Activated CD4-positive, alpha-beta memory T cell treated with anti-CD3 and anti-CD28 coated beads, Interleukin-2, amount 10 ng/mL, durations not matched to agents 7 days and 5 days (primary cell): ENCODE measurements around the gene ARHGEF37. TPM values are rescaled to one million over a fixed set of nuclear protein-coding genes. Genes with fewer than 3 reads are reported as not detected.
"Not testable (repeated sequence)": the region's sequence is repeated elsewhere in the genome, so short reads cannot be mapped to it uniquely, and the experiment has no call there.

Experiments used
- CTCF ChIA-PET: fragments of 350-600 bp; sonication (Branson Sonifier 250); formaldehyde crosslinking; loops from one replicate; lab custom pipeline; 2021; ENCODE audit warnings: antibody characterized with exemption, inconsistent platforms; lab: Charles Lee
- POLR2A ChIA-PET: fragments of 350-600 bp; sonication (Branson Sonifier 250); formaldehyde crosslinking; loops from one replicate; lab custom pipeline; 2021; ENCODE audit warnings: antibody characterized with exemption; lab: Charles Lee
- DNase-seq: peaks from one replicate; pipeline ENCODE4 v3.0.0-alpha.2; 2020
- H3K27ac Mint-ChIP-seq: one replicate; pipeline ENCODE4 v1.8.0; 2021; ENCODE audit warnings: mild to moderate bottlenecking, mixed read lengths
- H3K27me3 Mint-ChIP-seq: one replicate; pipeline ENCODE4 v1.8.0; 2021; ENCODE audit warnings: mixed read lengths
- H3K36me3 Mint-ChIP-seq: one replicate; pipeline ENCODE4 v1.8.0; 2021; ENCODE audit warnings: low read depth, mixed read lengths
- H3K4me1 Mint-ChIP-seq: one replicate; pipeline ENCODE4 v1.8.0; 2021; ENCODE audit warnings: mixed read lengths
- H3K4me3 Mint-ChIP-seq: one replicate; pipeline ENCODE4 v1.8.0; 2021; ENCODE audit warnings: mild to moderate bottlenecking, mixed read lengths
- H3K9me3 Mint-ChIP-seq: one replicate; pipeline ENCODE4 v1.8.0; 2021; ENCODE audit warnings: mixed read lengths
- total RNA-seq, 2 experiments: library from RNA; stranded (reverse); gene quantifications; one replicate each; pipeline ENCODE4 v1.2.3, GENCODE V29; 2021

ARHGEF37 gene
- total RNA-seq, 2 experiments from 2014 or later, result 0.88 to 1.1 TPM

DNA sequence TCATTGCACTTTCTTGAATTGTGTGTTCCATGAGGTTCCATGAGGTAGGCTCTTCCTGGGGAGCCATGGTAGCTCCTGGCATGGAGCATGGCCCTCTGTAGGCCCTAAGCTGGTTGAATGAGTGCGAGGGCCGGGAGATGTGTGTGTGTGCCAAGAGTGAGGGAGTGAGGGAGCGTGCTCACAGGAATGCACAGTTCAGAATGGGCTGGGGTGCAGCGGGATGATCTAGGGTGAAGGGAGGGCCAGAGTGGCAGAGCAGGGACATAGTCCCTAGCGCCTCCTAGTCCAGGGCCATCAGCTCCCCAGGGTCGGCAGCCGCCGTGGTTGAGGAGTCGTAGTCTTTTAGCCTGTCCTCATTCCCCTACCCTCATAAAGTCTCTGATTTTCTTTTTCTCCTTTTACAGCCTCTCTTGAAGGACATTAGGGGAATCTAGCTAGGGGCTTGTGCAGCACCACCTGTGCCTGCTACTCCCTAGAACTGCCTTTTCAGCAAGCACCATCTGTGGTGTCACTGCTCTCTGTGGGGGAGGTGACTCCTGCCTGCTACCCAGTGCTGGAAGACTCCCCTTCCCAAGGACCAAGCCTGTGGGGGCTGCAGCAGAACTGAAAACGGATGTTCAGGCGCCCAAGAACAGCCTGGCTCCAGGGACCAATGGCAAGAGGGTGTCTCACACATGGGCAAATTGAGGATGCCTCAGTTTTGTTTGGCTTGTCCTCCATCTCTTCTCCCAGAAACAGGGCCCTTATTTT lies 83.5 kb downstream of the ARHGEF37 start:
- ChIA-PET CTCF (interaction anchor here (1.0 to 4.2 kb wide), 3 partner anchors 8 to 169 kb away, joined by 3 to 27 read pairs (median 3); no protein-coding TSS in a partner anchor), POLR2A (no interaction called here)
- Mint-ChIP-seq H3K4me3 (no peak overlapping the region), H3K36me3 (no peaks in the 10 kb centered on the region), H3K27ac (no peak overlapping the region), H3K27me3 (peaks cover 2% of the 10 kb centered on the region), H3K9me3 (peaks cover 2% of the 10 kb centered on the region), H3K4me1 (peaks cover 2% of the 10 kb centered on the region)
- no peak for DNase-seq

DNA sequence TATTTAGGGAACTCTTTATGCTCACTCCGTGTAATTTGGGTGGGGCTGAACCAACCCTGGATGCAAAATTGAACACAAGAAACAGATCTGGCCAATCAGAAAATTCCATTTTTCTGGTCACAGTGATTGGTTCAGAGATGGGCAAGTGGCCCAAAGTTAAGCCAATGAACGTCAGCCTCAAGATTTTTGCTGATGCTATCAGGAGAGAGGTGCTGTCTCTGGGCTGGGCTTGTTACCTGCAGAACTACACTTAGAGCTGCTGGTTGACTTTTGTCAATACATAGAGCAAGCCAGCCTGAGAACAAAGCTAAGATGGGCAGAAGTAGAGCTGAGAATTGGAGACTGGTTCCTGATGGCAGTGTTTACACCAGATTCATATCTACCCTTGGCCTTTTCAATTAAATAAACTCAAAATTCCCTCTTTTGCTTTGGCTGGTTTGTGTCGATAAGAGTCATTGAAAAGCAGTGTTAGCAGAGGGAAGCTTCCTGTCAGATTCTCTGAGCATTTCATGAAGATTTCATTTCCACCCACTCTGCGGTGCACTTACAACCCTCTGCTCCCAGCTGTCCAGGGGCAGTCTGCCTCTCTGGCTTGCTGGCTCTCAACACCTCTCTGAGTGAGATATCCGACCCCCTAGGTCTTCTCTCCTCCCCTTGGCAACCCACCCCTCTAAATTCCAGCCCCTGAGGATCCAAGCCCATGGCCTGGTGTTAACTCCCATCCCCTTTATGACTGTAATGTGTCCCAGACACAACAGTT lies 84.3 kb downstream of the ARHGEF37 start:
- Mint-ChIP-seq H3K4me3 (no peak overlapping the region), H3K27me3 (peaks cover 2% of the 10 kb centered on the region), H3K4me1 (peaks cover 2% of the 10 kb centered on the region), H3K9me3 (peaks cover 2% of the 10 kb centered on the region), H3K36me3 (no peaks in the 10 kb centered on the region), H3K27ac (no peak overlapping the region)
- ChIA-PET CTCF (interaction anchor here (1.2 to 4.2 kb wide), 4 partner anchors 8 to 325 kb away, joined by 3 to 57 read pairs (median 18); no protein-coding TSS in a partner anchor), POLR2A (no interaction called here)
- no peak for DNase-seq

DNA sequence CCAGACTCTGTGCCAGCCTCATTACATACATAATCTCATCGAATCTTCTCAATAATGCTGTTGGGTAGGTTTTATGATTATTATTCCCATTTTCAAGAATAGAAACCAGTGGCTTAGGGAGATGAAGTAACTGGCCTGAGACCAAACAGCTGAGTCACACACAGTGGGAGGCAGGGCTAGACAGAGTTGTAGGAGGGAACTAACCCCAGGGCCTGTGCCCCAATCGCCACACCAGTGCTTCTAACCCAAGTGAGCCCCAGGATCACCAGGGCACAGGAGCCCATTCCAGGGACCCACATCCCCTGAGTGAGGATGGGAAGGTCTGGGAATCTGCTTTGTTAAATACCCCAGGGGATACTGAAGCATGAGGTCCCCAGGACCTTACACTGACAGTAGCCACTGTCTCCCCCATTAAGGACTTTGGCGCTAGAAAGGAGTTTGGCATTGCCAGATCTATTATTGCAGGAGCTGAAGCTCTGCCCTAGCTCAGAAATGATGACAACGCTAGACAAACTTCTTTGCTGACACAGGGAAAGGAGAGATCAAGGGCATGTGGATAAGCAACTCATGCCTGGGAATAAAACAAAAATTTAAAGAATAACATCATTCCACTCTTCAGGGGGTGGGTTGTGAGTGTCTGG lies 85.0 kb downstream of the ARHGEF37 start:
- ChIA-PET CTCF (interaction anchor here (0.9 to 4.2 kb wide), 15 partner anchors 9 to 324 kb away, joined by 3 to 57 read pairs (median 4); partner anchors contain the start of gene PPARGC1B), POLR2A (interaction anchor here (0.6 to 1.6 kb wide), 2 partner anchors 14 to 603 kb away, joined by 3 to 4 read pairs; no protein-coding TSS in a partner anchor)
- no peak overlapping the region for H3K27ac Mint-ChIP-seq
- H3K27me3 Mint-ChIP-seq, result peaks cover 2% of the 10 kb centered on the region
- peaks cover 2% of the 10 kb centered on the region for H3K9me3 Mint-ChIP-seq
- H3K36me3 Mint-ChIP-seq, result no peaks in the 10 kb centered on the region
- no peak for DNase-seq
- no peak overlapping the region for H3K4me3 Mint-ChIP-seq
- H3K4me1 Mint-ChIP-seq, result peaks cover 2% of the 10 kb centered on the region

DNA sequence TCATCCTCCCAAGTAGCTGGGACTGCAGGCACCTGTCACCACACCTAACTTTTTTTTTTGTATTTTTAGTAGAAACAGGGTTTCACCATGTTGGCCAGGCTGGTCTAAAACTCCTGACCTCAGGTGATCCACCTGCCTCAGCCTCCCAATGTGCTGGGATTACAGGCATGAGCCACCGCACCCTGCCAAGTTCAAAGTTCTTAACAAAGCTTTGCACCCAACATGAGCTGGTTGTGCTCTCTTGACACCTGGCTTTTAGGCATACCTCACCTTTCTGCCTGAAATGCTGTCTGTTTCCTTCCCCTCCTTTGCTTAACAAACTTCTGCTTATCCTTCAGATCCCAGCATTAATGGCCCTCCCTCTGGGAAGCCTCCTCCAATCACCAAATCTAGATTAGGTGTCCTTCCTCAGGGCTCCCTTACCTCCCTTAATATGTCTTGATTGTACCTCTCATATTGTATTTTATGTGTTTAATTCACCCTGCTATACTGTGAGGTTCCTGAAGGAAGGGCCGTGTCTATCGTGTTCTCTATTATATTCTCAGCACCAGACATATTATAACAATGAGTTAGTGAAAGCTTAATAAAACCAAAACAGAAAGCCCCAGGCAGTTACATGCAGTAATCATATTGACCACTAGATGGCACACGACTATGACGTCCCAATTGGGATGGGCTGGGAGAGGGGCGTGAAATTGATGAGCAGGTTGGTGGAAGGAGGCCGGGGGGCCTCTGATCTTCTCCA lies 86.0 kb downstream of the ARHGEF37 start:
- H3K9me3 Mint-ChIP-seq, result peaks cover 7% of the 10 kb centered on the region
- CTCF ChIA-PET, result interaction anchor here (0.6 to 4.2 kb wide), 39 partner anchors 9 to 1712 kb away, joined by 3 to 57 read pairs (median 3); partner anchors contain the start of gene PPARGC1B
- H3K27ac Mint-ChIP-seq, result no peak overlapping the region
- H3K36me3 Mint-ChIP-seq, result no peaks in the 10 kb centered on the region
- POLR2A ChIA-PET, result interaction anchor here (0.6 to 1.6 kb wide), 3 partner anchors 15 to 602 kb away, joined by 3 to 4 read pairs (median 3); no protein-coding TSS in a partner anchor
- peaks cover 2% of the 10 kb centered on the region for H3K27me3 Mint-ChIP-seq
- peaks cover 2% of the 10 kb centered on the region for H3K4me1 Mint-ChIP-seq
- no peak for DNase-seq
- no peak overlapping the region for H3K4me3 Mint-ChIP-seq

DNA sequence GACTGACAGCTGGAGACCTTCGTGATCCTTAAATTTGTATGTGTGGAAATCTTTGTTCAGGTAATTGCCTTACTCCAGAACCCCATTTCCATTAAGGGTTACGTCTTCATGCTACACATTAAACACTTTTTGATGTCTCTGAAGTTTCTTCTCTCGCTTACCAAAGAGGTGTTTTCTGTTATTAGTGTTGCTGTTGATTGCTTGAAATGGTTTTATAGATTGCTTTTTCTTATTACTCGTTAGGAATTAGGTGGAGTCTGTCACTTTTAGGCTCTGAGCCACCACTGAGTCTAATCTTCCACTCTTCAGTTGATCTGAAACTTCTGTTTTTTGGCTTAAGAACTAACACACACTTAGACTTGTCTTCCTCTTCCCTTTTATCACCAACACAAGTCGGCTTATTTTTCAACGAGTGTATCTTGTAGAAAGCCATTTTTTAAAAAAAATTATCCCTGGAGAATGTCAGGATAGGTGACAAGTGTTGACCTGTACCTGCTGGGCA lies 86.6 kb downstream of the ARHGEF37 start:
- ChIA-PET POLR2A (no interaction called here), CTCF (interaction anchor here (0.7 to 4.2 kb wide), 24 partner anchors 10 to 323 kb away, joined by 3 to 57 read pairs (median 4); no protein-coding TSS in a partner anchor)
- peaks cover 2% of the 10 kb centered on the region for H3K4me1 Mint-ChIP-seq
- no peak overlapping the region for H3K4me3 Mint-ChIP-seq
- no peak for DNase-seq
- H3K9me3 Mint-ChIP-seq, result peaks cover 7% of the 10 kb centered on the region
- H3K27me3 Mint-ChIP-seq, result peaks cover 2% of the 10 kb centered on the region
- no peaks in the 10 kb centered on the region for H3K36me3 Mint-ChIP-seq
- H3K27ac Mint-ChIP-seq, result no peak overlapping the region

DNA sequence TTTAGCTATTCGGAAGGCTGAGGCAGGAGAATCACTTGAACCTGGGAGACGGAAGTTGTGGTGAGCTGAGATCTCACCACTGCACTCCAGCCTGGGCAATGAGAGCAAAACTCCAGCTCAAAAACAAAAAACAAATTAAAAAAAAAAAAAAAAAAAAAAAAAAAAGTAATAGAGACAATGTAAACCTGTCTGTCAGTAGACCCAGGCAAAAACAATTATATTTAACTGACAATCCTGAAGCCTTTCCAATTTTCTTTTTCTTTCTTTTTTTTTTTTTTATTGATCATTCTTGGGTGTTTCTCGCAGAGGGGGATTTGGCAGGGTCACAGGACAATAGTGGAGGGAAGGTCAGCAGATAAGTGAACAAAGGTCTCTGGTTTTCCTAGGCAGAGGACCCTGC lies 88.0 kb downstream of the ARHGEF37 start:
- DNase-seq, H3K4me1 Mint-ChIP-seq, H3K27ac Mint-ChIP-seq, H3K36me3 Mint-ChIP-seq, H3K4me3 Mint-ChIP-seq, H3K9me3 Mint-ChIP-seq, H3K27me3 Mint-ChIP-seq, POLR2A ChIA-PET: not testable (repeated sequence)
- CTCF ChIA-PET, result interaction anchor here (1.0 to 4.2 kb wide), 3 partner anchors 12 to 165 kb away, joined by 4 to 57 read pairs (median 27); no protein-coding TSS in a partner anchor

DNA sequence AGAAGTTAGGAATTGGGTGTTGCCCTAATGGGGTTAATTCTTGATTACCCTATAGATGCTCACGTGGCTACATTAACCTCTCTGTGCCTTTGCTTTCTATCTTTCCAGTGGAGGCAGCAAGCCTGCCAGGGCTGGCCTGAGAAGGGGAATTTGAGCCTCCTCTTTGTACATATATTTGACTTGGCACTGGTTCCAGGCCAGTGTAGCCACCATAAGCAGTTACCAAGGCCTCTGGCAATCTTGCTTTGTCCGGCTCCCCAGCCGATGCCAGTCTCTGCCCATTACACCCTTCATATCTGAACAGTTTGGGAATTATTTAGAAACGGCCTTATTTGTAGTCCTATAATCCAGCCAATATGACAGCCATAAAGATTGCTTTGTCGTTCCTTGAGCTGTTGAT lies 90.2 kb downstream of the ARHGEF37 start:
- H3K27me3 Mint-ChIP-seq, result peaks cover 15% of the 10 kb centered on the region
- CTCF ChIA-PET, result no interaction called here
- peaks cover 7% of the 10 kb centered on the region for H3K9me3 Mint-ChIP-seq
- DNase-seq, result no peak
- H3K4me1 Mint-ChIP-seq, result peaks cover 2% of the 10 kb centered on the region
- POLR2A ChIA-PET, result no interaction called here
- no peaks in the 10 kb centered on the region for H3K36me3 Mint-ChIP-seq
- H3K27ac Mint-ChIP-seq, result no peak overlapping the region
- H3K4me3 Mint-ChIP-seq, result no peak overlapping the region

DNA sequence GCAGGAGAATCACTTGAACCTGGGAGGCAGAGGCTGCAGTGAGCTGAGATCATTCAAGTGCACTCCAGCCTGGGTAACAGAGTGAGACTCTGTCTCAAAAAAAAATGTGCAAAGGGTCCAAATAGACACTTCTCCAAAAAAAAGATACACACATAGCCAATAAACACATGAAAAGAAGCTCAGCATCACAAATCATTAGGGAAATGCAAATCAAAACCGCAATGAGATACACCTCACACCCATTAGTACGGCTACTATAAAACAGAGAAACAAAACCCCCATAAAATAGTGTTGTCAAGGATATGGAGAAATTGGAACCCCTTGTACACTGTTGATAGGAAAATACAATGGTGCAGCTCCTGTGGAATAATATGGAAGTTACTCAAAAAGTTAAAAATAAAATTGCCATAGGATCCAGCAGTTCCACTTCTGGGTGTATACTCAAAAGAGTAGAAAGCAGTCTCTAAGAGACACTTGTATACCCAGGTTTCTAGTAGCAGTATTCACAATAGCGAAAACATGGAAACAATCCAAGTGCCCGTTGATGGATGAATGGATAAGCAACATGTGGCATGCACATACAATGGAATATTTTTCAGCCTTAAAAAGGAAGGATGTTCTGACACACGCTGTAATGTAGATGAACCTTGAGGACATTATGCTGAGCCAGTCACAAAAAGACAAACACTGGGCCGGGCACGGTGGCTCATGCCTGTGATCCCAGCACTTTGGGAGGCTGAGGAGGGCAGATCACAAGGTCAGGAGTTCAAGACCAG lies 91.6 kb downstream of the ARHGEF37 start:
- Mint-ChIP-seq H3K27ac (no peak overlapping the region), H3K27me3 (peaks cover 23% of the 10 kb centered on the region), H3K36me3 (no peaks in the 10 kb centered on the region), H3K4me1 (no peaks in the 10 kb centered on the region), H3K4me3 (no peak overlapping the region), H3K9me3 (peaks cover 4% of the 10 kb centered on the region)
- CTCF ChIA-PET, result interaction anchor here (1.3 kb wide), 1 partner anchor 128 kb away, joined by 3 read pairs; no protein-coding TSS in a partner anchor
- POLR2A ChIA-PET, result no interaction called here
- no peak for DNase-seq

DNA sequence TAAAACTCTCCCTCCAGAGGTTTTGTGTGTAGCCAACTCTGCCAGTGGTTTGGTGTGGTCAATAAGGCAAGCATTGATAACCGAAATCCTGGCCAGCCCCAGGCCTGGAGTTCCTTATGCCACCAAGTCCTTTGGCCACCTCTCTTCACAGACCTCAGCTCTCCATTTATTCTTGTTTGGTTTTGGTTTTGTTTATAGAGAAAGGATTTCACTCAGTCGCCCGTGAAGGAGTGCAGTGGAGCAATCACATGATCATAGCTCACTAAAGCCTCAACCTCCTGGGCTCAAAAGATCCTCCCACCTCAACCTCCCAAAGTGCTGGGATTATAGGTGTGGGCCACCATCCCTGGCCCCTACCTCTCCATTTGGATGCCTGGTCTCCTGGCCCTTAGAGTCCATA lies 93.4 kb downstream of the ARHGEF37 start:
- CTCF ChIA-PET, result no interaction called here
- H3K4me3 Mint-ChIP-seq, result no peak overlapping the region

DNA sequence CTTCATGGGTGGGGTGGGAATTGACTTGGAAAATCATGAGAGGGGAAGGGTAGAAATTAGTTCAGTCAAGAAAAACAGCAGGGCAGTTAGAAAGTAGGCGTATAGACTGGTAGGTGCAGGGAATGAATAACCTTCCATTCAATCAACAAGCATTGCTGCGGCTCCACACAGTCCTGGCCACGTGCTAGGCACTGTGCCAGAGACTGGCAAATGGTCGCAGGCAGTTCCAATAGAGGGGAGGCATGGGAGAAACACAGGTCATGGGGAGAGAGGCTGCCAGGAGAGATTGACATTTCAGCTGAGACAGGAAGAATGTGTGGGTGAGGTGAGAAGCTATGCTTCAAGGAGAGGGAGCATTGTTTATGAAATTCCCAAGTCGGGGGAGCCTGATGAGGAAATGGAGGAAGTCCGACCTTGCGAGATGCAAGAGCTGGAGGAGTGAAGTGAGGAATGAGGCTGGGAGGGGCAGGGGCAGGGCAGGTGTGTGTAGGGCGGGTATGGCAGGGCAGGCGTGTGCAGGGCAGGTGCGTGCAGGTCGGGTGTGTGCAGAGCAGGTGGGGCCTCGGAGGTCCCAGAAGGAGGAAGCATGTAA lies 94.4 kb downstream of the ARHGEF37 start:
- ChIA-PET POLR2A (no interaction called here), CTCF (no interaction called here)
- H3K36me3 Mint-ChIP-seq, result no peaks in the 10 kb centered on the region
- H3K9me3 Mint-ChIP-seq, result peaks cover 4% of the 10 kb centered on the region
- H3K4me3 Mint-ChIP-seq, result no peak overlapping the region
- H3K27me3 Mint-ChIP-seq, result peaks cover 31% of the 10 kb centered on the region
- H3K27ac Mint-ChIP-seq, result no peak overlapping the region
- no peaks in the 10 kb centered on the region for H3K4me1 Mint-ChIP-seq
- no peak for DNase-seq

More for the DNA sequence above, 93.4 kb downstream of the ARHGEF37 start:
- Mint-ChIP-seq H3K4me1 (no peaks in the 10 kb centered on the region), H3K27me3 (peaks cover 29% of the 10 kb centered on the region), H3K27ac (no peak overlapping the region), H3K9me3 (peaks cover 4% of the 10 kb centered on the region), H3K36me3 (no peaks in the 10 kb centered on the region)
- no peak for DNase-seq
- POLR2A ChIA-PET, result no interaction called here

DNA sequence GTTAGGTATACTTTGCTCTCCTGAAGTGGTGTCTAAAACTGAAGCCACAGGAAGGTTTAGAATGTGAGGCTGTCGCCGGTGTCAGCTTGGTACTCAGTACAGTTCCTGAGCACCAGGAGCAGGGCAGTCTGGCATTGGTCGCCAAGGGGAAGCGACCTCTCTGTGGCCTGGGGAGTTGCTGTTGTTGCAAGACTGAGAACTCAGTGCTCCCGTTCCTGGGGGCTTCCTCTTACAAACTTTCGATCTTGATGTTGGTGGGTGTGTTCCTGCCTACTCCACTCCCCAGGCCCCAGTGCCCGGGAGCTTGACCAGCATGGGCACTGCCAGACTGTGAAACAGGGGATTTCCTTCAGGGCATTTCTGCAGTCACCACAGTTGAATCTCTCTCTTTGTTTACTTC lies 96.4 kb downstream of the ARHGEF37 start:
- peaks cover 37% of the 10 kb centered on the region for H3K27me3 Mint-ChIP-seq
- no peak overlapping the region for H3K27ac Mint-ChIP-seq
- H3K4me3 Mint-ChIP-seq, result no peak overlapping the region
- H3K4me1 Mint-ChIP-seq, result no peaks in the 10 kb centered on the region
- no peaks in the 10 kb centered on the region for H3K36me3 Mint-ChIP-seq
- POLR2A ChIA-PET, result no interaction called here
- CTCF ChIA-PET, result interaction anchor here (0.7 kb wide), 1 partner anchor 10 kb away, joined by 3 read pairs; no protein-coding TSS in a partner anchor
- no peak for DNase-seq
- no peaks in the 10 kb centered on the region for H3K9me3 Mint-ChIP-seq
